SK-N-SH (cell line): Measurements from ENCODE around the gene TTC23. TPM values are rescaled to one million over a fixed set of nuclear protein-coding genes. Genes with fewer than 3 reads are reported as not detected.

Source experiments
- CTCF ChIA-PET: fragments of 300-600, 350-600 bp; formaldehyde crosslinking; extraction: SDS; loops from one replicate; lab custom pipeline; 2021; lab: Yijun Ruan, JAX
- POLR2A ChIA-PET: fragments of 350-600 bp; sonication (Branson Sonifier 250); formaldehyde crosslinking; extraction: SDS; loops from one replicate; lab custom pipeline; 2020; ENCODE audit warnings: antibody characterized with exemption, inconsistent platforms; lab: Yijun Ruan, JAX
- DNase-seq: peaks from one replicate; pipeline ENCODE4 v3.0.0; 2012
- H2AFZ ChIP-seq: fragments of 200-600 bp; sonication (generic); 2 replicates; pipeline ENCODE4 v1.8.1; 2016; ENCODE audit warnings: antibody characterized with exemption, mild to moderate bottlenecking, low read depth
- H3F3A ChIP-seq: fragments of 200-600 bp; sonication (generic); replicated peaks from 2 replicates; pipeline ENCODE3; 2016; ENCODE audit warnings: antibody characterized with exemption, mild to moderate bottlenecking; ENCODE audit not compliant: insufficient read depth
- H3K27ac ChIP-seq, 2 experiments: fragments of 200-500 bp in 1 of 2; fragments of 200-600 bp in 1 of 2; sonication (Bioruptor generic) in 1 of 2; sonication (generic), shearing (Covaris generic) in 1 of 2; 2 replicates each; pipeline versions ENCODE4 v1.5.1 to v1.6.1; 2014 to 2016; ENCODE audit warnings: low read depth in 2 of 2, inconsistent platforms in 1 of 2, low read length in 1 of 2, mild to moderate bottlenecking in 1 of 2, mixed read lengths in 1 of 2
- H3K27me3 ChIP-seq: fragments of 200-600 bp; sonication (generic), shearing (Covaris generic); 2 replicates; pipeline ENCODE4 v1.6.1; 2016; ENCODE audit warnings: mixed run types; ENCODE audit not compliant: insufficient read depth
- H3K36me3 ChIP-seq, 2 experiments: fragments of 200-500 bp in 1 of 2; fragments of 200-600 bp in 1 of 2; sonication (Bioruptor generic) in 1 of 2; sonication (generic) in 1 of 2; replicated peaks in 1 of 2; 2 replicates each; pipeline versions ENCODE3 to v1.5.1; 2014 to 2016; ENCODE audit warnings: low read length in 1 of 2, mild to moderate bottlenecking in 1 of 2; ENCODE audit not compliant: insufficient read depth in 2 of 2, control insufficient read depth in 1 of 2
- H3K4me1 ChIP-seq, 2 experiments: fragments of 200-500 bp in 1 of 2; fragments of 200-600 bp in 1 of 2; sonication (Bioruptor generic) in 1 of 2; sonication (generic), shearing (Covaris generic) in 1 of 2; 2 replicates each; pipeline versions ENCODE4 v1.5.1 to v1.6.1; 2014 to 2016; ENCODE audit warnings: low read depth in 1 of 2, low read length in 1 of 2, mixed run types in 1 of 2; ENCODE audit not compliant: insufficient read depth in 2 of 2, control insufficient read depth in 1 of 2
- H3K4me2 ChIP-seq: fragments of 200-600 bp; sonication (generic), shearing (Covaris generic); 2 replicates; pipeline ENCODE4 v1.6.1; 2017; ENCODE audit warnings: mixed run types
- H3K4me3 ChIP-seq, 2 experiments: fragments of 200-500 bp in 1 of 2; fragments of 200-600 bp in 1 of 2; sonication (Bioruptor generic) in 1 of 2; sonication (generic), shearing (Covaris generic) in 1 of 2; 2 replicates each; pipeline versions ENCODE4 v1.5.1 to v1.8.1; 2014 to 2016; ENCODE audit warnings: low read depth in 2 of 2, inconsistent platforms in 1 of 2, low read length in 1 of 2, mild to moderate bottlenecking in 1 of 2, mixed read lengths in 1 of 2, moderate library complexity in 1 of 2
- H3K79me2 ChIP-seq: fragments of 200-600 bp; sonication (generic); 2 replicates; pipeline ENCODE4 v1.8.1; 2017; ENCODE audit warnings: mild to moderate bottlenecking; ENCODE audit not compliant: insufficient read depth
- H3K9ac ChIP-seq: fragments of 200-600 bp; sonication (generic); 2 replicates; pipeline ENCODE4 v1.6.1; 2017; ENCODE audit warnings: mixed run types
- H3K9me2 ChIP-seq: fragments of 200-600 bp; sonication (generic); 2 replicates; pipeline ENCODE4 v1.6.1; 2017; ENCODE audit warnings: mixed run types
- H3K9me3 ChIP-seq: fragments of 200-600 bp; sonication (generic); 2 replicates; pipeline ENCODE4 v1.6.1; 2017; ENCODE audit warnings: mixed run types, mild to moderate bottlenecking, moderate library complexity
- H4K20me1 ChIP-seq: fragments of 200-600 bp; sonication (generic); 2 replicates; pipeline ENCODE4 v1.6.1; 2017; ENCODE audit warnings: mild to moderate bottlenecking, mixed run types; ENCODE audit not compliant: insufficient read depth
- ELF1 ChIP-seq: IDR thresholded peaks from 2 replicates; pipeline ENCODE4 v1.4.0; 2012
- EZH2phosphoT487 ChIP-seq: fragments of 200-600 bp; sonication (generic); IDR thresholded peaks from 2 replicates; pipeline ENCODE4 v1.6.1; 2017; ENCODE audit warnings: low read depth, mixed run types, mild to moderate bottlenecking, antibody characterized with exemption, moderate library complexity, borderline replicate concordance
- FOXM1 ChIP-seq: IDR thresholded peaks from 2 replicates; pipeline ENCODE4 v1.4.0; 2012; ENCODE audit warnings: low read depth, mild to moderate bottlenecking
- GABPA ChIP-seq: IDR thresholded peaks from 2 replicates; pipeline ENCODE4 v1.4.0; 2012; ENCODE audit warnings: low read depth, mild to moderate bottlenecking
- JUND ChIP-seq: IDR thresholded peaks from 2 replicates; pipeline ENCODE4 v1.4.0; 2012
- MEF2A ChIP-seq: IDR thresholded peaks from 2 replicates; pipeline ENCODE4 v1.4.0; 2012; ENCODE audit warnings: low read depth, borderline replicate concordance
- MXI1 ChIP-seq: IDR thresholded peaks from 2 replicates; pipeline ENCODE4 v1.6.1; 2012; ENCODE audit warnings: mild to moderate bottlenecking, low read depth, low read length, improper control_type of control experiment
- NRF1 ChIP-seq: IDR thresholded peaks from 2 replicates; pipeline ENCODE4 v1.6.1; 2012; ENCODE audit warnings: low read depth, mild to moderate bottlenecking, low read length
- RAD21 ChIP-seq: IDR thresholded peaks from 2 replicates; pipeline ENCODE4 v1.6.1; 2012; ENCODE audit warnings: mild to moderate bottlenecking, low read length
- RCOR1 ChIP-seq: fragments of 150-350 bp; IDR thresholded peaks from 2 replicates; pipeline ENCODE4 v1.6.1; 2017; ENCODE audit warnings: antibody characterized with exemption, low read length
- RXRA ChIP-seq: IDR thresholded peaks from 2 replicates; pipeline ENCODE4 v1.4.0; 2012; ENCODE audit warnings: low read depth, mild to moderate bottlenecking, borderline replicate concordance
- WGBS: methylation state at CpG from one replicate; pipeline ENCODE4 v1.1.6; 2017; ENCODE audit warnings: low lambda C conversion rate; 5-methylcytosine and 5-hydroxymethylcytosine counted together
- polyA plus RNA-seq, 3 experiments: library from polyadenylated mRNA; depleted of rRNA; stranded (reverse); fragments of >200 nt; gene quantifications; 2 replicates each; pipeline ENCODE4 v1.2.3, GENCODE V29; 2012
- TF ChIP-seq, protein P1 (sequence below): IDR thresholded peaks from 2 replicates; pipeline ENCODE4 v1.4.0; 2012; ENCODE audit warnings: low read depth
- TF ChIP-seq, protein P2 (sequence below): fragments of 150-350 bp; IDR thresholded peaks from 2 replicates; pipeline ENCODE4 v1.6.1; 2017; ENCODE audit warnings: antibody characterized with exemption, low read length, low read depth, borderline replicate concordance
- TF ChIP-seq, protein P3 (sequence below): IDR thresholded peaks from 2 replicates; pipeline ENCODE4 v1.6.1; 2012; ENCODE audit warnings: mild to moderate bottlenecking, low read depth, low read length, moderate library complexity
- TF ChIP-seq, protein P4 (sequence below): IDR thresholded peaks from 2 replicates; pipeline ENCODE4 v1.4.0; 2012; ENCODE audit warnings: low read depth, borderline replicate concordance

Gene TTC23
- polyA plus RNA-seq, 1 of the 3 experiments (the other 2 are of a cell fraction): 0.79 TPM

DNA sequence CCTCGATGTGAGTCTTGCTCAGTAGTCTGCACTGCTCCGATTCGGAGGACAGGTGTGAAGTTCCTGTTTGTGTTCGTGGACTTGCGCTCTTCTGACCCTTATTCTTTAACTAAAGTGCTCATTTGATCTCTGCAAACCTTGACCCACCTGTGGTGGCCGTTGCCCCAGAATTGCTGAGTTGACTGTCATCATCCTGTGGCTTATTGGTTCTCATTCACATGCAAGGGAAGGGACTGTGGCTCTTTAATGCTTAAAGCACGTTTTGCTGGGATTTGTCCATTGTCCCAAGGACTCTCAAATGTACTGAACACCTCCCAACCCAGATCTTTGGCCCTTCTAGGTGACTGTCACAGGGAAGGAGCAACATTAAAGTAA lies 131.1 kb downstream of the TTC23 start:
- no peak overlapping the region for H3K9ac ChIP-seq

DNA sequence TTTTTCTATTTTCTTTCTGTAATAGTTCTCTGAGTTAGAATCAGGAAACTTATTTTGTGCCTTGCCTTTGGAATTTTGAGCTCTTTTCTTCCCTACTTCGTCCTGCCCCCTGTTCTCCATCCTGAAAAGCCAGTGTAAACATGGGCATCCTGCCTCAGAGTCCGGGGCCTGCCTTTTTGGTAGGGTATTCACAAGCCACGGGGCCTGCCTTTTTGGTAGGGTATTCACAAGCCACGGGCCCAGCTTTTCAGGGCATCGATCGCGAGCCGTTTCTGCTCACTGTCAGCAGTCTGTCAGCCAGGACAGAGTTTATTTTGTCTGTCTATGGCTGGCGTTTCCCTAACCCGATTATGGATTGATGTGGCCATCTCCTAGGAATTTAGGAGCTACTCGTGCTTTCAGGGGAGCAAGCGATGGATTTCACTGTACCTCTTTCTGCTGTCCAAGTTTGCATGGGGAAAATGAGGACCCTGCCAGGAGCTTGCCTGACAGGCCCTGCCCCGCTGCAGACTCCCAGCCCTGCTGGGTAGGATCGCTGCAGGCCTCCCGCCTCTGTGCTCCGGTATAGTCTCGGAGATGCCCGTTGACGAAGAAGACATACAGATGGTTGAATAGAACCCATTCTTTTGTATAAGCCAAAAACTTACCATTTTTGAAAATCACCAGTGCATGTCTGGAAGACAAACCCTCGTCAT lies 131.7 kb downstream of the TTC23 start:
- no peaks in the 10 kb centered on the region for H3K9me3 ChIP-seq
- H4K20me1 ChIP-seq: no peaks in the 10 kb centered on the region
- no peak overlapping the region for H3K4me3 ChIP-seq
- H3K27ac ChIP-seq: no peak overlapping the region
- no peak overlapping the region for H3K4me2 ChIP-seq
- TF ChIP-seq, protein P1, sequence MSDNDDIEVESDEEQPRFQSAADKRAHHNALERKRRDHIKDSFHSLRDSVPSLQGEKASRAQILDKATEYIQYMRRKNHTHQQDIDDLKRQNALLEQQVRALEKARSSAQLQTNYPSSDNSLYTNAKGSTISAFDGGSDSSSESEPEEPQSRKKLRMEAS: no peak
- TF ChIP-seq EZH2phosphoT487 (no peak), NRF1 (no peak), FOXM1 (no peak), RCOR1 (no peak), GABPA (no peak), RAD21 (no peak), MXI1 (no peak)
- TF ChIP-seq, protein P2, sequence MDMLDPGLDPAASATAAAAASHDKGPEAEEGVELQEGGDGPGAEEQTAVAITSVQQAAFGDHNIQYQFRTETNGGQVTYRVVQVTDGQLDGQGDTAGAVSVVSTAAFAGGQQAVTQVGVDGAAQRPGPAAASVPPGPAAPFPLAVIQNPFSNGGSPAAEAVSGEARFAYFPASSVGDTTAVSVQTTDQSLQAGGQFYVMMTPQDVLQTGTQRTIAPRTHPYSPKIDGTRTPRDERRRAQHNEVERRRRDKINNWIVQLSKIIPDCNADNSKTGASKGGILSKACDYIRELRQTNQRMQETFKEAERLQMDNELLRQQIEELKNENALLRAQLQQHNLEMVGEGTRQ: no peak
- TF ChIP-seq, protein P3, sequence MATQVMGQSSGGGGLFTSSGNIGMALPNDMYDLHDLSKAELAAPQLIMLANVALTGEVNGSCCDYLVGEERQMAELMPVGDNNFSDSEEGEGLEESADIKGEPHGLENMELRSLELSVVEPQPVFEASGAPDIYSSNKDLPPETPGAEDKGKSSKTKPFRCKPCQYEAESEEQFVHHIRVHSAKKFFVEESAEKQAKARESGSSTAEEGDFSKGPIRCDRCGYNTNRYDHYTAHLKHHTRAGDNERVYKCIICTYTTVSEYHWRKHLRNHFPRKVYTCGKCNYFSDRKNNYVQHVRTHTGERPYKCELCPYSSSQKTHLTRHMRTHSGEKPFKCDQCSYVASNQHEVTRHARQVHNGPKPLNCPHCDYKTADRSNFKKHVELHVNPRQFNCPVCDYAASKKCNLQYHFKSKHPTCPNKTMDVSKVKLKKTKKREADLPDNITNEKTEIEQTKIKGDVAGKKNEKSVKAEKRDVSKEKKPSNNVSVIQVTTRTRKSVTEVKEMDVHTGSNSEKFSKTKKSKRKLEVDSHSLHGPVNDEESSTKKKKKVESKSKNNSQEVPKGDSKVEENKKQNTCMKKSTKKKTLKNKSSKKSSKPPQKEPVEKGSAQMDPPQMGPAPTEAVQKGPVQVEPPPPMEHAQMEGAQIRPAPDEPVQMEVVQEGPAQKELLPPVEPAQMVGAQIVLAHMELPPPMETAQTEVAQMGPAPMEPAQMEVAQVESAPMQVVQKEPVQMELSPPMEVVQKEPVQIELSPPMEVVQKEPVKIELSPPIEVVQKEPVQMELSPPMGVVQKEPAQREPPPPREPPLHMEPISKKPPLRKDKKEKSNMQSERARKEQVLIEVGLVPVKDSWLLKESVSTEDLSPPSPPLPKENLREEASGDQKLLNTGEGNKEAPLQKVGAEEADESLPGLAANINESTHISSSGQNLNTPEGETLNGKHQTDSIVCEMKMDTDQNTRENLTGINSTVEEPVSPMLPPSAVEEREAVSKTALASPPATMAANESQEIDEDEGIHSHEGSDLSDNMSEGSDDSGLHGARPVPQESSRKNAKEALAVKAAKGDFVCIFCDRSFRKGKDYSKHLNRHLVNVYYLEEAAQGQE: no peak
- no peak overlapping the region for H2AFZ ChIP-seq
- H3K36me3 ChIP-seq: peaks cover 0 to 16% of the 10 kb centered on the region in 2 experiments
- ChIA-PET POLR2A (no interaction called here), CTCF (interaction anchor here (1.6 to 9.7 kb wide), 2 partner anchors 10 to 95 kb away, joined by 6 to 102 read pairs; partner anchors contain the start of gene SYNM)
- no peaks in the 10 kb centered on the region for H3K79me2 ChIP-seq
- no peak overlapping the region for H3K9ac ChIP-seq
- H3F3A ChIP-seq: peaks cover 9% of the 10 kb centered on the region
- no peaks in the 10 kb centered on the region for H3K9me2 ChIP-seq
- WGBS: 84% methylated on average over 16 of the region's 20 CpGs
- no peaks in the 10 kb centered on the region for H3K27me3 ChIP-seq
- no peak for DNase-seq
- peaks cover 0 to 27% of the 10 kb centered on the region in 2 experiments; a peak in 2 of 4 replicates for H3K4me1 ChIP-seq

More for the DNA sequence above, 131.1 kb downstream of the TTC23 start:
- peaks cover 14% of the 10 kb centered on the region for H3F3A ChIP-seq
- 95% methylated on average over 7 of the region's 7 CpGs for WGBS
- H3K9me3 ChIP-seq: no peaks in the 10 kb centered on the region
- H3K4me1 ChIP-seq: peaks cover 5 to 33% of the 10 kb centered on the region in 2 experiments; a peak in 2 of 4 replicates
- no peak overlapping the region for H3K4me2 ChIP-seq
- no peak for TF ChIP-seq MEF2A
- no peak for TF ChIP-seq ELF1
- TF ChIP-seq, protein P4, sequence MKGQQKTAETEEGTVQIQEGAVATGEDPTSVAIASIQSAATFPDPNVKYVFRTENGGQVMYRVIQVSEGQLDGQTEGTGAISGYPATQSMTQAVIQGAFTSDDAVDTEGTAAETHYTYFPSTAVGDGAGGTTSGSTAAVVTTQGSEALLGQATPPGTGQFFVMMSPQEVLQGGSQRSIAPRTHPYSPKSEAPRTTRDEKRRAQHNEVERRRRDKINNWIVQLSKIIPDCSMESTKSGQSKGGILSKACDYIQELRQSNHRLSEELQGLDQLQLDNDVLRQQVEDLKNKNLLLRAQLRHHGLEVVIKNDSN: no peak
- no peak for TF ChIP-seq EZH2phosphoT487
- TF ChIP-seq JUND: no peak
- TF ChIP-seq RXRA: no peak
- ChIA-PET CTCF (interaction anchor here (1.6 to 9.7 kb wide), 2 partner anchors 11 to 95 kb away, joined by 6 to 102 read pairs; partner anchors contain the start of gene SYNM), POLR2A (no interaction called here)
- no peak overlapping the region for H3K4me3 ChIP-seq
- DNase-seq: no peak
- no peaks in the 10 kb centered on the region for H3K27me3 ChIP-seq
- no peaks in the 10 kb centered on the region for H3K79me2 ChIP-seq
- no peak overlapping the region for H2AFZ ChIP-seq
- H3K27ac ChIP-seq: no peak overlapping the region
- no peaks in the 10 kb centered on the region for H4K20me1 ChIP-seq
- no peaks in the 10 kb centered on the region for H3K9me2 ChIP-seq
- peaks cover 0 to 16% of the 10 kb centered on the region in 2 experiments for H3K36me3 ChIP-seq
